GM23338 (cell line): ENCODE data around the gene PCDHGA1. TPM values are rescaled to one million over a fixed set of nuclear protein-coding genes. Genes with fewer than 3 reads are reported as not detected.

Source experiments
- ATAC-seq: fragments of 200-7000 bp; cut with Tn5 transposase; 3 replicates; pipeline ENCODE4 v1.9.1; 2020
- DNase-seq: peaks from one replicate; pipeline ENCODE4 v3.0.0-alpha.2; 2015; ENCODE audit warnings: low spot score
- H2AFZ ChIP-seq: fragments of 200-600 bp; sonication (generic); 2 replicates; pipeline ENCODE4 v1.8.0; 2016; ENCODE audit warnings: antibody characterized with exemption, mild to moderate bottlenecking, moderate library complexity
- H3F3A ChIP-seq: fragments of 200-600 bp; sonication (generic); replicated peaks from 2 replicates; pipeline ENCODE4 v1.8.0; 2017; ENCODE audit warnings: antibody characterized with exemption, mixed run types, low read depth
- H3K27ac ChIP-seq: fragments of 200-600 bp; sonication (generic); 2 replicates; pipeline ENCODE4 v1.6.1; 2016; ENCODE audit warnings: low read depth
- H3K27me3 ChIP-seq: fragments of 200-600 bp; sonication (generic); 2 replicates; pipeline ENCODE4 v1.8.0; 2016; ENCODE audit warnings: mild to moderate bottlenecking, mixed run types, moderate library complexity; ENCODE audit not compliant: insufficient read depth
- H3K36me3 ChIP-seq: fragments of 200-600 bp; sonication (generic); 2 replicates; pipeline ENCODE4 v1.8.0; 2016; ENCODE audit warnings: mild to moderate bottlenecking; ENCODE audit not compliant: insufficient read depth
- H3K4me1 ChIP-seq: fragments of 200-600 bp; sonication (generic); 2 replicates; pipeline ENCODE4 v1.8.0; 2016; ENCODE audit warnings: mild to moderate bottlenecking, moderate library complexity; ENCODE audit not compliant: insufficient read depth
- H3K4me2 ChIP-seq: fragments of 200-600 bp; sonication (generic); 2 replicates; pipeline ENCODE4 v1.7.1; 2017; ENCODE audit warnings: mixed run types
- H3K4me3 ChIP-seq: fragments of 200-600 bp; sonication (generic); 2 replicates; pipeline ENCODE4 v1.6.1; 2016; ENCODE audit warnings: mixed run types
- H3K79me2 ChIP-seq: fragments of 200-600 bp; sonication (generic); replicated peaks from 2 replicates; pipeline ENCODE4 v1.8.0; 2017; ENCODE audit warnings: mild to moderate bottlenecking; ENCODE audit not compliant: insufficient read depth
- H3K9me2 ChIP-seq: fragments of 200-600 bp; sonication (generic); 2 replicates; pipeline ENCODE4 v1.8.0; 2017; ENCODE audit not compliant: insufficient read depth
- H4K20me1 ChIP-seq: fragments of 200-600 bp; sonication (generic); replicated peaks from 2 replicates; pipeline ENCODE4 v1.8.0; 2017; ENCODE audit warnings: mild to moderate bottlenecking; ENCODE audit not compliant: insufficient read depth
- H3K27ac Mint-ChIP-seq: 2 replicates; pipeline ENCODE4 v1.8.0; 2020; ENCODE audit warnings: inconsistent platforms, mild to moderate bottlenecking, moderate library complexity, mixed read lengths
- H3K27me3 Mint-ChIP-seq: 3 replicates; pipeline ENCODE4 v1.8.0; 2022; ENCODE audit warnings: low read depth, mild to moderate bottlenecking, moderate library complexity, mixed read lengths, inconsistent platforms; ENCODE audit not compliant: insufficient read depth, poor library complexity
- H3K36me3 Mint-ChIP-seq: 3 replicates; pipeline ENCODE4 v1.8.0; 2021; ENCODE audit warnings: low read depth, mild to moderate bottlenecking, inconsistent platforms, moderate library complexity, mixed read lengths
- H3K4me1 Mint-ChIP-seq: 3 replicates; pipeline ENCODE4 v1.8.0; 2020; ENCODE audit warnings: mild to moderate bottlenecking, inconsistent platforms, mixed read lengths
- H3K4me3 Mint-ChIP-seq: 3 replicates; pipeline ENCODE4 v1.8.0; 2021; ENCODE audit warnings: moderate library complexity, mild to moderate bottlenecking, inconsistent platforms, mixed read lengths
- H3K9me3 Mint-ChIP-seq: 3 replicates; pipeline ENCODE4 v1.8.0; 2020; ENCODE audit warnings: moderate library complexity, mild to moderate bottlenecking, inconsistent platforms, mixed read lengths
- CREB1 ChIP-seq: fragments of 250-450 bp; sonication (Bioruptor Pico); IDR thresholded peaks from 2 replicates; pipeline ENCODE4 v1.5.0; 2020; ENCODE audit warnings: low read depth, mild to moderate bottlenecking, moderate library complexity
- CTCF ChIP-seq, 2 experiments: fragments of 200-600 bp in 1 of 2; sonication (generic) in 1 of 2; conservative IDR thresholded peaks; 2 replicates each; pipeline versions ENCODE4 v1.5.1 to v1.6.1; 2016 to 2017; ENCODE audit warnings: antibody characterized with exemption in 2 of 2, low read depth in 2 of 2, mild to moderate bottlenecking in 2 of 2, moderate library complexity in 1 of 2
- EZH2 ChIP-seq: fragments of 200-600 bp; sonication (generic); IDR thresholded peaks from one replicate; pipeline ENCODE4 v1.8.0; 2017; ENCODE audit warnings: antibody characterized with exemption, mild to moderate bottlenecking, low read depth; ENCODE audit not compliant: unreplicated experiment
- NANOG ChIP-seq: IDR thresholded peaks from 2 replicates; pipeline ENCODE4 v1.6.1; 2016; ENCODE audit warnings: antibody characterized with exemption, borderline replicate concordance
- POLR2AphosphoS5 ChIP-seq: IDR thresholded peaks from 2 replicates; pipeline ENCODE4 v1.6.1; 2016; ENCODE audit warnings: antibody characterized with exemption, low read depth
- ZNF331 ChIP-seq: fragments of 250-450 bp; sonication (Bioruptor Pico); IDR thresholded peaks from 2 replicates; pipeline ENCODE4 v1.5.0; 2020; ENCODE audit warnings: low read depth, mild to moderate bottlenecking, moderate library complexity
- polyA plus RNA-seq: library from polyadenylated mRNA; unstranded; fragments of >200 nt; fragmentation: Nextera tagmentation; extraction: Ambion mirVana; gene quantifications from 2 replicates; pipeline ENCODE4 v1.2.1, GENCODE V29; 2016
- total RNA-seq: library from RNA; depleted of rRNA; stranded (reverse); fragments of >200 nt; shearing (Covaris generic); gene quantifications from 2 replicates; pipeline ENCODE4 v1.2.3, GENCODE V29; 2014
- TF ChIP-seq, protein P1 (sequence below): fragments of 250-450 bp; sonication (Bioruptor Pico); IDR thresholded peaks from 2 replicates; pipeline ENCODE4 v1.5.0; 2020; ENCODE audit warnings: mild to moderate bottlenecking, moderate library complexity

Gene PCDHGA1
- total and polyA plus RNA-seq, 2 experiments from 2014 or later, result 0.39 to 1.7 TPM

GRCh38 chr5:141369994-141370848 is 39.9 kb downstream of the PCDHGA1 start, which contains the start of gene PCDHGB3:
Gene PCDHGB3 (plus strand): TSS chr5:141370242. CDS start chr5:141370395, 153 bp downstream.
- Mint-ChIP-seq H3K4me3 (no peak within 1 kb of the TSS), H3K9me3 (peaks cover 66% of the 10 kb centered on the region), H3K27me3 (peaks cover 9% of the 10 kb centered on the region), H3K36me3 (peaks cover 55% of the 10 kb centered on the region), H3K27ac (no peak within 1 kb of the TSS), H3K4me1 (peaks cover 2% of the 10 kb centered on the region; the same call in 1 of the 3 replicates)
- H2AFZ ChIP-seq, result no peak within 1 kb of the TSS
- no peak within 1 kb of the TSS for H3K4me3 ChIP-seq
- no peak within 1 kb of the TSS for H3K4me2 ChIP-seq
- no peaks in the 10 kb centered on the region for H3F3A ChIP-seq
- no peaks in the 10 kb centered on the region for H3K4me1 ChIP-seq
- no peak within 1 kb of the TSS for H3K27ac ChIP-seq
- DNase-seq (peak; percentile 77), ATAC-seq (peak; percentile 52)
- TF ChIP-seq CTCF (conservative IDR thresholded peaks at IDR 0.05; ENCODE audit: low read depth in 2 of 2) (peak; percentile 55 to 62), POLR2AphosphoS5 (no peak)
- peaks cover under 1% of the 10 kb centered on the region; the same call in 1 of the 2 replicates for H3K36me3 ChIP-seq
- H4K20me1 ChIP-seq, result no peaks in the 10 kb centered on the region
- no peaks in the 10 kb centered on the region for H3K9me2 ChIP-seq
- H3K27me3 ChIP-seq, result no peaks in the 10 kb centered on the region
- no peaks in the 10 kb centered on the region for H3K79me2 ChIP-seq

- Mint-ChIP-seq H3K27ac (no peak overlapping the region), H3K4me1 (peaks cover 2% of the 10 kb centered on the region; the same call in 1 of the 3 replicates), H3K9me3 (peaks cover 63% of the 10 kb centered on the region), H3K36me3 (peaks cover 54% of the 10 kb centered on the region), H3K4me3 (no peak overlapping the region), H3K27me3 (peaks cover 6% of the 10 kb centered on the region)
- H3K27me3 ChIP-seq, result no peaks in the 10 kb centered on the region
- H3K4me1 ChIP-seq, result no peaks in the 10 kb centered on the region
- H3K79me2 ChIP-seq, result no peaks in the 10 kb centered on the region
- no peaks in the 10 kb centered on the region for H3F3A ChIP-seq
- no peaks in the 10 kb centered on the region for H4K20me1 ChIP-seq
- H3K27ac ChIP-seq, result no peak overlapping the region
- no peak for ATAC-seq
- H3K4me2 ChIP-seq, result no peak overlapping the region
- no peak overlapping the region for H3K4me3 ChIP-seq
- no peaks in the 10 kb centered on the region for H3K36me3 ChIP-seq
- H2AFZ ChIP-seq, result no peak overlapping the region
- no peaks in the 10 kb centered on the region for H3K9me2 ChIP-seq
- no peak for DNase-seq
- TF ChIP-seq POLR2AphosphoS5 (no peak), ZNF331 (no peak), CTCF (conservative IDR thresholded peaks at IDR 0.05; ENCODE audit: low read depth in 2 of 2) (no peak), CREB1 (CRISPR knock-in tag) (no peak), NANOG (no peak), EZH2 (no peak)
- TF ChIP-seq, protein P1, sequence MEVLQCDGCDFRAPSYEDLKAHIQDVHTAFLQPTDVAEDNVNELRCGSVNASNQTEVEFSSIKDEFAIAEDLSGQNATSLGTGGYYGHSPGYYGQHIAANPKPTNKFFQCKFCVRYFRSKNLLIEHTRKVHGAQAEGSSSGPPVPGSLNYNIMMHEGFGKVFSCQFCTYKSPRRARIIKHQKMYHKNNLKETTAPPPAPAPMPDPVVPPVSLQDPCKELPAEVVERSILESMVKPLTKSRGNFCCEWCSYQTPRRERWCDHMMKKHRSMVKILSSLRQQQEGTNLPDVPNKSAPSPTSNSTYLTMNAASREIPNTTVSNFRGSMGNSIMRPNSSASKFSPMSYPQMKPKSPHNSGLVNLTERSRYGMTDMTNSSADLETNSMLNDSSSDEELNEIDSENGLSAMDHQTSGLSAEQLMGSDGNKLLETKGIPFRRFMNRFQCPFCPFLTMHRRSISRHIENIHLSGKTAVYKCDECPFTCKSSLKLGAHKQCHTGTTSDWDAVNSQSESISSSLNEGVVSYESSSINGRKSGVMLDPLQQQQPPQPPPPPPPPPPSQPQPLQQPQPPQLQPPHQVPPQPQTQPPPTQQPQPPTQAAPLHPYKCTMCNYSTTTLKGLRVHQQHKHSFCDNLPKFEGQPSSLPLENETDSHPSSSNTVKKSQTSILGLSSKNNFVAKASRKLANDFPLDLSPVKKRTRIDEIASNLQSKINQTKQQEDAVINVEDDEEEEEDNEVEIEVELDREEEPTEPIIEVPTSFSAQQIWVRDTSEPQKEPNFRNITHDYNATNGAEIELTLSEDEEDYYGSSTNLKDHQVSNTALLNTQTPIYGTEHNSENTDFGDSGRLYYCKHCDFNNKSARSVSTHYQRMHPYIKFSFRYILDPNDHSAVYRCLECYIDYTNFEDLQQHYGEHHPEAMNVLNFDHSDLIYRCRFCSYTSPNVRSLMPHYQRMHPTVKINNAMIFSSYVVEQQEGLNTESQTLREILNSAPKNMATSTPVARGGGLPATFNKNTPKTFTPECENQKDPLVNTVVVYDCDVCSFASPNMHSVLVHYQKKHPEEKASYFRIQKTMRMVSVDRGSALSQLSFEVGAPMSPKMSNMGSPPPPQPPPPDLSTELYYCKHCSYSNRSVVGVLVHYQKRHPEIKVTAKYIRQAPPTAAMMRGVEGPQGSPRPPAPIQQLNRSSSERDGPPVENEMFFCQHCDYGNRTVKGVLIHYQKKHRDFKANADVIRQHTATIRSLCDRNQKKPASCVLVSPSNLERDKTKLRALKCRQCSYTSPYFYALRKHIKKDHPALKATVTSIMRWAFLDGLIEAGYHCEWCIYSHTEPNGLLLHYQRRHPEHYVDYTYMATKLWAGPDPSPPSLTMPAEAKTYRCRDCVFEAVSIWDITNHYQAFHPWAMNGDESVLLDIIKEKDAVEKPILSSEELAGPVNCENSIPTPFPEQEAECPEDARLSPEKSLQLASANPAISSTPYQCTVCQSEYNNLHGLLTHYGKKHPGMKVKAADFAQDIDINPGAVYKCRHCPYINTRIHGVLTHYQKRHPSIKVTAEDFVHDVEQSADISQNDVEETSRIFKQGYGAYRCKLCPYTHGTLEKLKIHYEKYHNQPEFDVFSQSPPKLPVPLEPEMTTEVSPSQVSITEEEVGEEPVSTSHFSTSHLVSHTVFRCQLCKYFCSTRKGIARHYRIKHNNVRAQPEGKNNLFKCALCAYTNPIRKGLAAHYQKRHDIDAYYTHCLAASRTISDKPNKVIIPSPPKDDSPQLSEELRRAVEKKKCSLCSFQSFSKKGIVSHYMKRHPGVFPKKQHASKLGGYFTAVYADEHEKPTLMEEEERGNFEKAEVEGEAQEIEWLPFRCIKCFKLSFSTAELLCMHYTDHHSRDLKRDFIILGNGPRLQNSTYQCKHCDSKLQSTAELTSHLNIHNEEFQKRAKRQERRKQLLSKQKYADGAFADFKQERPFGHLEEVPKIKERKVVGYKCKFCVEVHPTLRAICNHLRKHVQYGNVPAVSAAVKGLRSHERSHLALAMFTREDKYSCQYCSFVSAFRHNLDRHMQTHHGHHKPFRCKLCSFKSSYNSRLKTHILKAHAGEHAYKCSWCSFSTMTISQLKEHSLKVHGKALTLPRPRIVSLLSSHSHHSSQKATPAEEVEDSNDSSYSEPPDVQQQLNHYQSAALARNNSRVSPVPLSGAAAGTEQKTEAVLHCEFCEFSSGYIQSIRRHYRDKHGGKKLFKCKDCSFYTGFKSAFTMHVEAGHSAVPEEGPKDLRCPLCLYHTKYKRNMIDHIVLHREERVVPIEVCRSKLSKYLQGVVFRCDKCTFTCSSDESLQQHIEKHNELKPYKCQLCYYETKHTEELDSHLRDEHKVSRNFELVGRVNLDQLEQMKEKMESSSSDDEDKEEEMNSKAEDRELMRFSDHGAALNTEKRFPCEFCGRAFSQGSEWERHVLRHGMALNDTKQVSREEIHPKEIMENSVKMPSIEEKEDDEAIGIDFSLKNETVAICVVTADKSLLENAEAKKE (CRISPR knock-in tag), result no peak
These were observed 41.5 kb downstream of the PCDHGA1 start for GRCh38 chr5:141371572-141372475.
